NT2/D1 (cell line): ENCODE data around the gene PLPP4.

Experiments used
- SUZ12 ChIP-seq: IDR thresholded peaks from 2 replicates; pipeline ENCODE4 v1.6.1; 2011; ENCODE audit not compliant: insufficient read length, insufficient read depth; ENCODE audit errors: extremely low read depth
- YY1 ChIP-seq: IDR thresholded peaks from 2 replicates; pipeline ENCODE4 v1.6.1; 2011; ENCODE audit not compliant: insufficient read length, insufficient read depth
- ZNF274 ChIP-seq: IDR thresholded peaks from 2 replicates; pipeline ENCODE4 v1.6.1; 2011; ENCODE audit warnings: mild to moderate bottlenecking, low read depth, low read length

- no peak for TF ChIP-seq ZNF274
- TF ChIP-seq YY1: no peak
- TF ChIP-seq SUZ12: no peak
Observed at GRCh38 chr10:120456626-120457430, at the start of gene PLPP4.
